GM18499 (cell line): Measurements from ENCODE around the gene CCDC124.

Experiments
- ATAC-seq: cut with Tn5 transposase; IDR thresholded peaks from one replicate; pipeline ENCODE4 v1.9.1; 2021; ENCODE audit warnings: moderate number of reproducible peaks; ENCODE audit not compliant: insufficient read depth, unreplicated experiment

Gene CCDC124

DNA sequence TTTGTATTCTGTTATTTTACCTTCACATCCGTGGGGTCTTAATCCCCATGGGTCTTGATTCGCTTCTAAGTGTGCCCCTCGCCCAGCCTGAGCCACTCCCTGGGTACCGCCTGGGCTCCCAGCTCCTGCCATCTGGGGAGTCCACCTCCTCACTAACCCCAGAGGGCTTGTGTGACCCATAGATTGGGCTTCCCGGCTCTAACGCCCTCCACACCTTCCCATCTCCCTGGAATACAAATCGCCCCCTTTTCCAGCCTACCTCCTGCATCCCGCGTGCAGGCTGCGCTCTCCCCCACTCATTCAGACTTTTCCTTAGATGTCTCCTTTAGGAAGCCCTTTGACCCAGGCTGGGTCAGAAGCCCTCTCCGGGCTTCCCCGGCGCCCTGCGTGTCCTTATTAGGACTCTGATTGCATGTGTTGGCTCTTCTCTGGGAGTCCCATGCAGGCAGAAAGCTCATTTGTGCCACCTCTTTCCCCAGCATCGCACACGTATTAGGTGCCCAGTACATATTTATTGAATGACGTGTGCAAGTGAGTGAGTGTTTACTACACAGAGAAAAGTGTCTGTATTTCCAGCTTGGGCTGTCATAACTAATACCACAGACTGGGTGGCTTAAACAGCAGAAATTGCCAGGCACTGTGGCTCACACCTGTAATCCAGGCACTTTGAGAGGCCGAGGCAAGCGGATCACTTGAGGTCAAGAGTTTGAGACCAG, 757 bp downstream of the CCDC124 start:
- no peak for ATAC-seq

- ATAC-seq, result no peak
These were observed 3.6 kb downstream of the CCDC124 start for GRCh38 chr19:17936379-17936778.

DNA sequence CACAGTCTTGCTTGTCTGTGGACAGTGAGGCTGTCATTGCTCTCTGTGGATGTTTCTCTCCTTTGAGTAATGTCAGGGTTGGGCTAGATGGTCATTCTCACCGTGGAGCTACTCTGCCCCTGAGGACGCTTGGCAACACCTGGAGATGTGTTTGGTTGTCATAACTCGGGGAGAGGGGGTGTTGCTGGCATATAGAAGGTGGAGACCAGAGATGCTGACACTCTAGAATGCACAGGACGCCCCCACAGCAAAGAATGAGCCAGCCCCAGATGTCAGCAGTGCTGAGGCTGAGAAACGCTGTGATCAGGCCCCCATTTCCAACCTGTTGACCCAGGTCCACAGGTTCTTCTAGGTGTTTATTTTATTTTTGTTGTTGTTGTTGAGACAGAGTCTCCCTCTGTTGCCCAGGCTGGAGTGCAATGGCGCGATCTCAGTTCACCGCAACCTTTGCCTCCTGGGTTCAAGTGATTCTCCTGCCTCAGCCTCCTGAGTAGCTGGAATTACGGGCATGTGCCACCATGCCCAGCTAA, 4.6 kb downstream of the CCDC124 start:
- no peak for ATAC-seq

DNA sequence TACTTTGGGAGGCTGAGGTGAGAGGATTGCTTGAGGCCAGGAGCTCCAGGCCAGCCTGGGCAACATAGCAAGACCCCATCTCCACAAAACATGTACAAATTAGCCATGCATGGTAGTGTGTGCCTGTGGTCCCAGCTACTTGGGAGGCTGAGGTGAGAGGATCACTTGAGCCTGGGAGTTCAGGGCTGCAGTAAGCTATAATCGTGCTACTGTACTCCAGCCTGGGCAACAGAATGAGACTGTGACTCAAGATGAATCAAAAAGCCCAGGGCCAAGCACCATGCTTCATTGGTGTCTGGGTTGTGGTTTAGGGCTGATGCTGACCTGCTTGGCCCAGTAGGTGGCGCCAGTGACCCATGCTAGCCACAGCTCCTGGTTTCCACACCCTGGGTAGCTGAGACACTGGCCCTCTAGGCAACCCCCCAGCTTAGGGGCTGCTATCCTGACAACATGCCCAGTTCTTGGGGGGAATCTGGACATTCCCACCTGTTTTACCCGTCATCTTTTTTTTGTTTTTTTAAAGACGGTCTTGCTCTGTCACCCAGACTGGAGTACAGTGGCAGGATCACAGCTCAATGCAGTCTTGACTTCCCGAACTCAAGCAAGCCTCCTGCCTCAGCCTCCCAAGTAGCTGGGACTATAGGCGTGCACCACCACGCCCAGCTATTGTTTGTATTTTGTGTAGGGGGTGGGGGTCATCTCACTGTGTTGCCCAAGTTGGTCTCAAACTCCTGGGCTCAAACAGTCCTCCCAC, 5.5 kb downstream of the CCDC124 start:
- no peak for ATAC-seq

- ATAC-seq, result no peak
These were observed 9.4 kb downstream of the CCDC124 start for GRCh38 chr19:17942181-17942580.

GRCh38 chr19:17942582-17943273, 9.9 kb downstream of the CCDC124 start:
- no peak for ATAC-seq

DNA sequence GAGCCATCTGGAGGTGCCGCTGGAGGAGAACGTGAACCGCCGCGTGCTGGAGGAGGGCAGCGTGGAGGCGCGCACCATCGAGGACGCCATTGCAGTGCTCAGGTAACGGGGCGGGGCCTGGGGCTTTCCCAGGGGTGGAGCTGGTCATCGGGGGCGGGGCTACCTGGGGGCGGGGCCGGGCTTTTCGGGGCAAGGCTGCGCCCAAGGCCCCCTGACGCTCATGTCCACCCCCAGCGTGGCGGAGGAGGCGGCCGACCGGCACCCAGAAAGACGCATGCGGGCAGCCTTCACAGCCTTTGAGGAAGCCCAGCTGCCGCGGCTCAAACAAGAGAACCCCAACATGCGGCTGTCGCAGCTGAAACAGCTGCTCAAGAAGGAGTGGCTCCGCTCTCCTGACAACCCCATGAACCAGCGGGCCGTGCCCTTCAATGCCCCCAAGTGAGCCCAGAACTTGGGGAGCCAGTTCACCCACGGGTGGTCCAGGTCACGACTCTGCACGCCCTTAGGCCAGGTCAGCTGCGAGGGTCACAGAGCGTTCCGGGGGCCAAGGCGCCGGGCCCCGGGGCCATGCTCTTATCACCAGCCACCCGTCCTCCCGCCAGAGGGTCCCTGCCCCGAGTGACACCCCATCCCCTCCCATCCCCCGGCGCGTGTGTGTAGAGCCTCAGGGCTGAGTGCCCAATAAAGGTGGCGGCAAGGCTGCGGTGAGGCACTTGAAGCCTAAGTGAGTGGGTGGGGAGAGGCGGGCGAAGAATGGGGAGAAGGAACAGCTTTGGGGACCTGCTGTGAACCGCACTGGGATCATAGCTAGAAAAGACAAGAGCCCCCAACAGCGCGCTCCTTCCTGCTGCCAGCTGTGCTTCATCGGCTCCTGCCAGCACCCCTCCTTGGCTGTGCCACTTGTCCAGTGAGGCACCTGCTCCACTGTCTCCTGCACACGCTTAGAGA, 10.7 kb downstream of the CCDC124 start:
- no peak for ATAC-seq

DNA sequence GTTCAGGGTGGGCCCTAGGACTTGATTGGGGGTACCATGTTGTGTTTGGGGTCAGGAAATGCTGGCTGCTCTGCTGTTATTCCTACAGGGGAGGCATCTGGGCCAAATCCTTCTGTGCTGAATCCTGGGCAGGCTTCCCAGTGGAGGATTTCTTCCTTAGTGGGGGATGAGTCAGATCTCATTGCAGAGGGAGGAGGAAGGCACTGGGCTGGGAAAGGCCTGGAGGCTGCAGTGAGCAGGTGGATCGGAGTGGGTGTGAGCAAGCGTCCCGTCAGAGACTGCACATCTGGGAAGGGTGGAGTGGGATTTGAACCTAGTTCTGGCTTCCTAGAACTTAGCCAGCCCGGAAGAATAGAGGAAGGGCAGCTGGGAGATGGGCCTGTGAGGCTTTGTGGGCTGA, 11.5 kb downstream of the CCDC124 start:
- no peak for ATAC-seq

DNA sequence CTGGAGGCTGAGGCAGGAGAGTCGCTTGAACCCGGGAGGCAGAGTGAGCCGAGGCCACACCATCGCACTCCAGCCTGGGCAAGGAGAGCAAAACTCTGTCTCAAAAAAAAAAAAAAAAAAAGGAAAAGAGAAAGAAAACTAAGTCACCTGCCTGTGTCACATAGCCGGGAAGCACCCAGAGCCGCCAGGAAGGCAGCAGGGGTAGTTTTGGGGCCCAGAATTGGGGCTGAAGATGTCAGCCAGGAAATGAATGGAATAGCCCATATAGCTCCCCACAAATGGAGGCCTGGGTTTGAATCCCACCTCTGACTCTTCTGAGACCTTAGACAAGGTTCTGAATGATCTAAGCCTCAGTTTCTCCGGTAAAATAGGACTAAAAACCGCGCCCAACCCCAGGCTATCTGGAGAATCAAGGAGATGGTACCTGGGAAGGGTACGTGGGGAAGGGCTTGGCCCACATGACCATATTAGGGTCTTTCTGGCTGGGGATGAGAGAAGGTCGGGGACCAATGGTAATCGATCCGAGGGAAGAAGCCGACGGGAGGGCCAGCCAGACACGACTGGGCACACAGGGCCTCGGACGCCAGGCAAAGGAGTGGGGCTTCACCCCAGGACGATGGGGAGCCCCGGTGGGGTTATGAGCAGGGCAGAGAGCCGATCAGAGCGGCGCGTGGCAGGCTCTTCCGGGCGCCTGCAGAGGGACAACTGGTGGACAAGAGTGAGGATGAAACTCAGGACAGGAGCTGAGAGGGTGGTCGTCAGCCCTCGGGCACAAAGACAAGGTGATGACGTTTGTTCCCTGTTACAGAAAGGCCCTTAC, 14.4 kb downstream of the CCDC124 start:
- ATAC-seq, result no peak

DNA sequence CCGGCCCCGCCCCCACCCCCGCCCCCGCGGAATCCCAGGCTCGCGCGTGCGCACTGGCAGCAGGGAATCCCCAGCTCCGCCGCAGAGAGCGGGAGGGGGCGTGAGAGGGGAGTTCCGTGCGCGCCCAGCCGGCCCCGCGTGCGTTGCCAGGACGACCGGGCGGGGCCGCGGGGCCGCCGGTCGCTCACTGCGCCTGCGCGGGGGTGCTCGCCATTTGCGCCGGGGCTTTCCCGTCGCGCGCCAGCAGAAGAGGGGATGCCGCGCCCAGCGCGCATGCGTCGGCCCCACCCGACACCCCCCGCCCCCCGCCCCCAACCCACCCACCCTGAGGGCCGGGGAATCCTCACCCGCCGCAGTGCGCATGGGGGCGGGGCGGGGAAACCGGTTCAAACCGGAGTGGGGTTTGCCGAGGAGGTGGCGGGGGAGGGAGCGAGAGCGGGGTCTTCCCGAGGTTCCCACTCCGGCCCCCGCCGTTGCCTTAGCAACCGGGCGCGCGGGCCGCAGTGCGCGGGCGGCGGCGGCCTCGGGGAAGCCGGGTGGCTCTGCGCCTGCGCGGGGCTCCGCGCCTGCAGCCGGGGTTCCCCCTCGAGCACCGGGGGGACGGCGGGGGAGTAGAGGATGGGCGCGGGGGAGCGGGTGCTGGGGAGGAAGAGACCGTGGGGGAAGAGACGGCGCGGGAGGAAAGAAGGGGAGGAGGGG, 15.1 kb downstream of the CCDC124 start:
- no peak for ATAC-seq

GRCh38 chr19:17948514-17948900, 15.7 kb downstream of the CCDC124 start:
- no peak for ATAC-seq

DNA sequence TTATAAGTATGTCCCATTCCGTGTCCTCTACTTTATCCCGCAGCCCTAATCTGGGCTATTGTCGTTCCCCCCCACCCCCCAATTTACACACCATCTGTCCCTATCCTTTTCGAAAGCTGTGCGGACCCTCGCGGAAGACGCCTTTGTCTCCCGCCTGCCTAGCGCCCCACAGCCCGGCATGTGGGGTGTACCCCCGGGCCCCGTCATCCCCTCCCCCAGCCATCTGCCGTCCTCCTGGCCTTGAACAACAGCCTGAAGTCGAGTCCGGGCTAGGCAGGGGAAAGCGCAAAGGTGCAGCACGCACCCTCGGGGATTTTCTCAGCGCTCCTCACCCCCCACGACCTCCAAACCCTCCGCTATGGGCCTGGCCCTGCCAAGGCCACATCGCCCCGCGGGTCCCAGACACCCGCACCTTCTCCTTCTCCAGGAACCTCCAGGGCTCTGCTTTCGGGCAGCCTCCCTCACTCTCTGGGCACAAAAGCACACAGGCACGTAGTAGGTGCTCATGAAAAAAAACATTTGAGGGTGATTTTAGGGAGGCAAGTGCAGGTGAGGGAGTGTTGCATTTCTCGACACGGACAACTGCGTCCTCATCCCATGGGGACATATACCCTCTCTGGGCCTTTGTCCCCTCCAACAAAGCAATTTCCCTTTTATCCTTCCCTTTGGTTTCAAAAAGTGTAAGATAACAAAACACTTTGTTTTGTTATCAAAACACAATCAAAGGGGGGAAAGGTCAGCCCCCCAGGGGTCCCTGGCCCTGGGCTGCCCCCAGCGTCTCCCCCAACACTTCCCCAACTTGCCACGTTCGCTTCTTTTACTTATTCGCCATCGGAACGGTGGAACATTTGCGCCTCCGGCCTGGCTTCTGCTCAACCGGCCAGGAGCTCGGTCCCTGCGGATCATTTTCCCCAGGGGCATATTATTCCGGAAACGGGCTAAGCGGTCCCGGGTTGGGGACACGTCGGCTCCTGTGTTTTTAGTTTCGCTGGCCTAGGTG, 16.4 kb downstream of the CCDC124 start:
- ATAC-seq, result no peak

GRCh38 chr19:17949956-17950309, 17.1 kb downstream of the CCDC124 start:
- no peak for ATAC-seq

DNA sequence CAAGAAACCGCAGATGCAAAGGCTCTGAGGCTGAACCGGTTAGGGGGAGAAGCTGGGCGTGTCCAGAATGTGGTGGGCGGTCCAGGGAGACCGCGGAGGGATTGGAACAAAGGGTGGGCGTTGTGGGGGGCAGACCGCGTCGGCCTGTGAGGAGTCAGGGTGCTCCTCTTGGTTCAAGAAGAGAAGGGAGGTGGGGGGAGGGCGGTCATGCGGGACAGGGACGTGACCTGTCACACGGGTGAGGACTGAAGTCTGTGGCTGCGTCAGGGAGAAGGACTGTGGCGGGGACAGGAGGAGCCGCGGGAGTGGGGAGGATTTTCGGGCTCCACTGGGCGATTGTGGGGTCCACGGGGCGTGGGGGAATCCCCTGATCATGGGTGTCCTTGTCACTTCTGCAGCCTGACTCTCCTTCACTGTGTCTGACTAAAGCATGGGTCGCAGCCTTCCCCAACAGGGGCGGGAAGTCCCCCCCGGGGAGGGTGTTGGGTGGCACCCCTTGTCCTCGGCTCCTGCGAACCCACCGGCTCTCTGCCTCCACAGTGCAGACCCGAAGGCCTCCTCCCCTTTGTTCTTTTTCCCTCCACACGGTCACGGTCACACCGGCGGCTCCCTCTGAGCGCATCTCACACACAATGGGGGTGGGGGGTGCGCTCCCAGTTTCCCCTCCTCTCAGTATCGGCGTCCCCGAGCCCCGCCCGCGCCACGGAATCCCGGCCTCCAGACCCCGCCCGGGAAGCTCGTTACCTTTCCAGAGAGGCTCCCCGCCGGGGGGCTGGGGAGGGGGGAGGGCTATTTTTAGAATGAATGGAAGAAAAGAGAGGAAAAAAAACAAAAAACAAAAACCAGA, 17.7 kb downstream of the CCDC124 start:
- no peak for ATAC-seq

DNA sequence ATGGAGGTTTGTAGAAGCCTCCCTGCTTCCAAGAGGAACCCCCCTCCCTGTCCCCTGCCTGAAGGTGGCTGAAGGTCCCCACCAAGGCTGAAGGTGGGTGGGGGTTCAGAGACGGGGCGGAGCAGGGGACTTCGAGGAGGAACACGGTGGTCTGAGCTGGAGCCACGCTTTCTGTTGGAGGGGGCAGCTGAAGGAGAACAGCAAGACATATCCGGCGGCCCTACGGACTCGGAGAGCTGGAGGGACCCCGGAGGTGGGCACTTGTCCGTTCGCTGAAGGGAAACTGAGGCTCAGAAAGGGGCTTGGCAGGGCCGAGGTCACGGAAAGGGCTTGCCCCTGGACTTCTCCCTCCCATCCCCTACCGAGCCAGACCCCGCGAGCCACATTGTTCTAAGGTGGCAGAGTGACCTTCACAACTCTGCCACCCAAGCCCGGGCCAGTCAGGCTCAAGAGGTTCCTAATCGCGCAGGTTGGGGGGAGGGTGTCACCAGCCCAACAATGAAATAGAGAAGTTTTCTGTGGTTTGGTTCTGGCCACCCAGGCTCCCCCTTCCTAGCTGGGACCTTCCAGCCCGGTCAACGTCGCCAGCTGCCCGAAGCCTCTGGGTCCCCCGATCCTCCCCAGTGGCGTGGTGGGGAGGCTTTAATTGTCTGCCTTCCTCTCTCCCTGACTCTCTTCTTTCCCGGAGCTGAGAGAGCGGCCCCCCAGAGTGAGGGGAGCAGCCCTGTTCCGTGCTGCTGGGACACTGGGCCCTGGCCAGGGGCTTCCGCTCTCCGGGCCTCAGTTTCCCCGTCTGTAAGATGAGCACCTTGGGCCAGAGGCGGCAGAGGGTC, 18.6 kb downstream of the CCDC124 start:
- ATAC-seq, result no peak
